Measurements from ENCODE around the gene PHC2.

GRCh38 chr1:33275706-33276572 lies 155.0 kb downstream of the PHC2 start:
- no peak for TF ChIP-seq EP300 (IDR thresholded peaks at IDR 0.05; ENCODE audit: low read depth)
- no peak for TF ChIP-seq CTCF (IDR thresholded peaks at IDR 0.05)
- no peak for TF ChIP-seq POLR2A (IDR thresholded peaks at IDR 0.05)
